ENCODE data around the gene TFPI. TPM values are rescaled to one million over a fixed set of nuclear protein-coding genes. Genes with fewer than 3 reads are reported as not detected.

TFPI gene
- total RNA-seq, 1 experiment from 2014 or later: 129 TPM

DNA sequence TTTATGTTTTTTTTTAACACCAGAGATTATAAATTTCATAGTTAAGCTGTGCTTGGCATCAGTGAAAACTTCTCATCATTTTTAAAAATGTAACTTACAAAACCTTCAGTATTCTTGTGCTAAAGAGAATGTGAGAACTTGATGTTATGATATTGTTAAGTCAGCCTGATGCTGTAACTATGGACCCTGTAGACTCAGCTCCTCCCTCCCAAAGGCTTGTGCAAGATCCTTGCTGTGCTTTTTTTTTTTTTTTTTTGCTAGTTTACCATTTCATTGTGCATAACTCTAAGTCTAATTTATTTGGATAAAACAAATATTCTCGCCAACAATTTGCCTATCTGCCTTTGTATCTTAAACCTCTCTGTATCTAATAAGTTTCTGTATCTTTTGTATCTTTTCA, 12.9 kb upstream of the TFPI start:
- Histone ChIP-seq H3K9me3 (ENCODE audit: control insufficient read depth, insufficient read depth, low read depth, low read length) (no peaks in the 10 kb centered on the region), H3K27me3 (ENCODE audit: control insufficient read depth, insufficient read depth, low read length) (no peaks in the 10 kb centered on the region), H3K27ac (ENCODE audit: low read length) (peak overlapping the region; percentile 62; the same call in 1 of the 2 replicates), H3K36me3 (ENCODE audit: control insufficient read depth, insufficient read depth, low read length) (no peaks in the 10 kb centered on the region), H3K4me3 (ENCODE audit: low read depth in 2 of 2, low read length in 2 of 2) (no peak overlapping the region), H3K4me1 (ENCODE audit: control insufficient read depth, insufficient read depth, low read length) (peaks cover 13% of the 10 kb centered on the region; the same call in 1 of the 2 replicates)
- DNase-seq (ENCODE audit: low read depth, low spot score) (no peak), ATAC-seq (no peak)
- ChIA-PET POLR2A (interaction anchor here (0.6 kb wide), 2 partner anchors 20 to 23 kb away, joined by 8 to 13 read pairs; no protein-coding TSS in a partner anchor), CTCF (interaction anchor here (0.6 kb wide), 1 partner anchor 27 kb away, joined by 3 read pairs; no protein-coding TSS in a partner anchor)
- BruUV-seq (replicated peaks): no TSS peak
- intact Hi-C loops (cut with micrococcal nuclease; ENCODE audit: unreplicated experiment) (no loop called here), in situ Hi-C loops (cut with HindIII; ENCODE audit: low pct_unique_long_range_greater_than_20kb, low sequenced_read_pairs) (no loop called here)
- TF ChIP-seq POLR2AphosphoS5 (IDR thresholded peaks at IDR 0.05; ENCODE audit: low read depth, low read length) (no peak), SIN3A (IDR thresholded peaks at IDR 0.05; ENCODE audit: borderline replicate concordance, insufficient read depth, low read depth, low read length) (no peak), TCF7L2 (IDR thresholded peaks at IDR 0.05; ENCODE audit: low read depth, low read length) (no peak)
- TF ChIP-seq, protein P1, sequence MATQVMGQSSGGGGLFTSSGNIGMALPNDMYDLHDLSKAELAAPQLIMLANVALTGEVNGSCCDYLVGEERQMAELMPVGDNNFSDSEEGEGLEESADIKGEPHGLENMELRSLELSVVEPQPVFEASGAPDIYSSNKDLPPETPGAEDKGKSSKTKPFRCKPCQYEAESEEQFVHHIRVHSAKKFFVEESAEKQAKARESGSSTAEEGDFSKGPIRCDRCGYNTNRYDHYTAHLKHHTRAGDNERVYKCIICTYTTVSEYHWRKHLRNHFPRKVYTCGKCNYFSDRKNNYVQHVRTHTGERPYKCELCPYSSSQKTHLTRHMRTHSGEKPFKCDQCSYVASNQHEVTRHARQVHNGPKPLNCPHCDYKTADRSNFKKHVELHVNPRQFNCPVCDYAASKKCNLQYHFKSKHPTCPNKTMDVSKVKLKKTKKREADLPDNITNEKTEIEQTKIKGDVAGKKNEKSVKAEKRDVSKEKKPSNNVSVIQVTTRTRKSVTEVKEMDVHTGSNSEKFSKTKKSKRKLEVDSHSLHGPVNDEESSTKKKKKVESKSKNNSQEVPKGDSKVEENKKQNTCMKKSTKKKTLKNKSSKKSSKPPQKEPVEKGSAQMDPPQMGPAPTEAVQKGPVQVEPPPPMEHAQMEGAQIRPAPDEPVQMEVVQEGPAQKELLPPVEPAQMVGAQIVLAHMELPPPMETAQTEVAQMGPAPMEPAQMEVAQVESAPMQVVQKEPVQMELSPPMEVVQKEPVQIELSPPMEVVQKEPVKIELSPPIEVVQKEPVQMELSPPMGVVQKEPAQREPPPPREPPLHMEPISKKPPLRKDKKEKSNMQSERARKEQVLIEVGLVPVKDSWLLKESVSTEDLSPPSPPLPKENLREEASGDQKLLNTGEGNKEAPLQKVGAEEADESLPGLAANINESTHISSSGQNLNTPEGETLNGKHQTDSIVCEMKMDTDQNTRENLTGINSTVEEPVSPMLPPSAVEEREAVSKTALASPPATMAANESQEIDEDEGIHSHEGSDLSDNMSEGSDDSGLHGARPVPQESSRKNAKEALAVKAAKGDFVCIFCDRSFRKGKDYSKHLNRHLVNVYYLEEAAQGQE (IDR thresholded peaks at IDR 0.05; ENCODE audit: insufficient read depth in 1 of 2, low read depth in 2 of 2, low read length in 1 of 2): no peak
- TF ChIP-seq, protein P2, sequence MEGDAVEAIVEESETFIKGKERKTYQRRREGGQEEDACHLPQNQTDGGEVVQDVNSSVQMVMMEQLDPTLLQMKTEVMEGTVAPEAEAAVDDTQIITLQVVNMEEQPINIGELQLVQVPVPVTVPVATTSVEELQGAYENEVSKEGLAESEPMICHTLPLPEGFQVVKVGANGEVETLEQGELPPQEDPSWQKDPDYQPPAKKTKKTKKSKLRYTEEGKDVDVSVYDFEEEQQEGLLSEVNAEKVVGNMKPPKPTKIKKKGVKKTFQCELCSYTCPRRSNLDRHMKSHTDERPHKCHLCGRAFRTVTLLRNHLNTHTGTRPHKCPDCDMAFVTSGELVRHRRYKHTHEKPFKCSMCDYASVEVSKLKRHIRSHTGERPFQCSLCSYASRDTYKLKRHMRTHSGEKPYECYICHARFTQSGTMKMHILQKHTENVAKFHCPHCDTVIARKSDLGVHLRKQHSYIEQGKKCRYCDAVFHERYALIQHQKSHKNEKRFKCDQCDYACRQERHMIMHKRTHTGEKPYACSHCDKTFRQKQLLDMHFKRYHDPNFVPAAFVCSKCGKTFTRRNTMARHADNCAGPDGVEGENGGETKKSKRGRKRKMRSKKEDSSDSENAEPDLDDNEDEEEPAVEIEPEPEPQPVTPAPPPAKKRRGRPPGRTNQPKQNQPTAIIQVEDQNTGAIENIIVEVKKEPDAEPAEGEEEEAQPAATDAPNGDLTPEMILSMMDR (IDR thresholded peaks at IDR 0.05): no peak

DNA sequence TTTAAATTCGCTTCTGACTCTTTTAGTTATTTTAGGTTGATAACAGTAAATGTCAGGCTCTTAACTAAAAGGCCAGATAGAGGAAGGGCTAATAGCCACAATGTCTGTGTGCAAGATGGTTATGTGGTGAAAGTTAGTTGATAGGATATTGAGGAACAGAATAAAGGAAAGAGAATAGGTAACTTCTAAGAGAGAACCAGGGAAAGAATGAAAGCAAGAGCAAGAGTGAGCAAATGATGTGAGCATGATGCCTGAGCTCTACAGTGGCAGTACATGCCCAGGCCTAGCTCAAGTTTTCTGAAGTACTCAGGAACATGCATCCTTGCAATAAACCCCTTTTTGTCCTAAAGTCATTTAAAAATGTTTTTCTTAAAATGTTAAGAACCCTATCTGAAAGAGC, 12.5 kb upstream of the TFPI start:
- peak overlapping the region; percentile 5; the same call in 1 of the 2 replicates for H3K27ac ChIP-seq (ENCODE audit: low read length)
- POLR2A ChIA-PET: interaction anchor here (0.6 kb wide), 2 partner anchors 19 to 23 kb away, joined by 8 to 13 read pairs; no protein-coding TSS in a partner anchor

More for the DNA sequence above, 12.5 kb upstream of the TFPI start:
- H3K9me3 ChIP-seq (ENCODE audit: control insufficient read depth, insufficient read depth, low read depth, low read length): no peaks in the 10 kb centered on the region
- CTCF ChIA-PET: interaction anchor here (0.6 kb wide), 1 partner anchor 27 kb away, joined by 3 read pairs; no protein-coding TSS in a partner anchor
- no TSS peak for BruUV-seq (replicated peaks)
- TF ChIP-seq POLR2AphosphoS5 (IDR thresholded peaks at IDR 0.05; ENCODE audit: low read depth, low read length): no peak
- TF ChIP-seq SIN3A (IDR thresholded peaks at IDR 0.05; ENCODE audit: borderline replicate concordance, insufficient read depth, low read depth, low read length): no peak
- no peak for TF ChIP-seq TCF7L2 (IDR thresholded peaks at IDR 0.05; ENCODE audit: low read depth, low read length)
- TF ChIP-seq, protein P1 (IDR thresholded peaks at IDR 0.05; ENCODE audit: insufficient read depth in 1 of 2, low read depth in 2 of 2, low read length in 1 of 2): no peak
- TF ChIP-seq, protein P2 (IDR thresholded peaks at IDR 0.05): no peak
- in situ Hi-C loops (cut with HindIII; ENCODE audit: low pct_unique_long_range_greater_than_20kb, low sequenced_read_pairs) (no loop called here), intact Hi-C loops (cut with micrococcal nuclease; ENCODE audit: unreplicated experiment) (no loop called here)
- no peaks in the 10 kb centered on the region for H3K36me3 ChIP-seq (ENCODE audit: control insufficient read depth, insufficient read depth, low read length)
- DNase-seq (ENCODE audit: low read depth, low spot score) (no peak), ATAC-seq (no peak)
- no peaks in the 10 kb centered on the region for H3K27me3 ChIP-seq (ENCODE audit: control insufficient read depth, insufficient read depth, low read length)
- H3K4me1 ChIP-seq (ENCODE audit: control insufficient read depth, insufficient read depth, low read length): peaks cover 13% of the 10 kb centered on the region; the same call in 1 of the 2 replicates
- H3K4me3 ChIP-seq (ENCODE audit: low read depth in 2 of 2, low read length in 2 of 2): no peak overlapping the region

All from Panc1 (cell line).